Gastroesophageal sphincter (tissue), 4 donors: ENCODE results near the gene CORO2B. TPM values are rescaled to one million over a fixed set of nuclear protein-coding genes. Genes with fewer than 3 reads are reported as not detected.
A peak's percentile ranks its signal among the peaks of the same experiment; 100 is the strongest.

Source experiments
- ATAC-seq: fragments of 150-250 bp; one replicate; pipeline ENCODE4 v1.9.1; 2016; ENCODE audit warnings: mild to moderate bottlenecking, moderate library complexity
- H3K27ac ChIP-seq, 4 donors: fragments of 200-600 bp; sonication (generic) in 3 of 4; 1 replicate in 3 of 4; 2 replicates in 1 of 4; pipeline ENCODE4 v1.5.1; 2016 to 2019
- H3K27me3 ChIP-seq: fragments of 200-600 bp; sonication (generic); one replicate; pipeline ENCODE4 v1.5.1; 2019
- H3K36me3 ChIP-seq, 2 donors: fragments of 200-600 bp; sonication (generic); one replicate each; pipeline ENCODE4 v1.5.1; 2019; ENCODE audit warnings: control low read depth in 1 of 2
- H3K4me1 ChIP-seq, 3 donors: fragments of 200-600 bp; sonication (generic); 1 replicate in 2 of 3; 2 replicates in 1 of 3; pipeline ENCODE4 v1.5.1; 2016 to 2019; ENCODE audit warnings: control low read depth in 2 of 3
- H3K4me3 ChIP-seq, 2 donors: fragments of 200-600 bp; sonication (generic); one replicate each; pipeline ENCODE4 v1.5.1; 2019; ENCODE audit warnings: mild to moderate bottlenecking in 1 of 2, moderate library complexity in 1 of 2
- H3K9me3 ChIP-seq, 3 donors: fragments of 200-600 bp; sonication (generic); one replicate each; pipeline ENCODE4 v1.5.1; 2017 to 2019; ENCODE audit warnings: control low read depth in 2 of 3
- CTCF ChIP-seq, 4 experiments: fragments of 200-600 bp in 2 of 4; fragments of 450-650 bp in 2 of 4; sonication (generic) in 1 of 4; IDR thresholded peaks; one replicate each; pipeline ENCODE4 v1.5.1; 2017 to 2019; ENCODE audit warnings: antibody characterized with exemption in 4 of 4, mild to moderate bottlenecking in 2 of 4, moderate library complexity in 2 of 4
- EP300 ChIP-seq: sonication (generic); formaldehyde crosslinking; IDR thresholded peaks from one replicate; pipeline ENCODE4 v1.6.1; 2017; ENCODE audit warnings: antibody characterized with exemption, mild to moderate bottlenecking
- POLR2A ChIP-seq, 2 donors: fragments of 450-650 bp; IDR thresholded peaks; one replicate each; pipeline ENCODE4 v1.6.1; 2017; ENCODE audit warnings: antibody characterized with exemption in 2 of 2, mild to moderate bottlenecking in 2 of 2, moderate library complexity in 1 of 2
- POLR2AphosphoS5 ChIP-seq: sonication (generic); formaldehyde crosslinking; IDR thresholded peaks from one replicate; pipeline ENCODE4 v1.6.1; 2017; ENCODE audit warnings: antibody characterized with exemption
- WGBS, 2 donors: methylation state at CpG; one replicate each; pipeline ENCODE4 v1.1.5; 2018; ENCODE audit warnings: low coverage in 1 of 2; 5-methylcytosine and 5-hydroxymethylcytosine counted together
- total RNA-seq, 4 donors: library from RNA; depleted of rRNA; stranded (reverse); fragments of >200 nt; gene quantifications; one replicate each; pipeline ENCODE4 v1.1.0, GENCODE V29; 2016

Gene CORO2B
- total RNA-seq, 4 donors from 2014 or later, result 3.2 to 9.1 (median 6.6) TPM

- ATAC-seq, result no peak
- 43 to 51% methylated on average over 5 to 25 of the region's 30 CpGs for WGBS, 2 donors
Observed at GRCh38 chr15:68558318-68559305, 20.2 kb upstream of the CORO2B start.

GRCh38 chr15:68559345-68560310, 19.2 kb upstream of the CORO2B start:
- TF ChIP-seq POLR2A (IDR thresholded peaks at IDR 0.05), result no peak
- TF ChIP-seq CTCF (IDR thresholded peaks at IDR 0.05), result peak; percentile 93 to 98 (median 96)
- peak; percentile 91 for ATAC-seq
- Histone ChIP-seq H3K36me3 (no peaks in the 10 kb centered on the region), H3K4me1 (peaks cover 0 to 17% (median 9%) of the 10 kb centered on the region in 3 donors), H3K27me3 (peaks cover 62% of the 10 kb centered on the region), H3K9me3 (no peaks in the 10 kb centered on the region), H3K4me3 (peak overlapping the region; percentile 7 to 47), H3K27ac (peak overlapping the region in 1 of 4 donors; percentile 47)
- 2 to 3% methylated on average over 12 to 15 of the region's 54 CpGs for WGBS, 2 donors

More at GRCh38 chr15:68558318-68559305, 20.2 kb upstream of the CORO2B start:
- Histone ChIP-seq H3K4me1 (peaks cover 0 to 17% (median 9%) of the 10 kb centered on the region in 3 donors), H3K27ac (no peak overlapping the region), H3K36me3 (no peaks in the 10 kb centered on the region), H3K9me3 (no peaks in the 10 kb centered on the region), H3K4me3 (peak overlapping the region in 1 of 2 donors; percentile 47), H3K27me3 (peaks cover 72% of the 10 kb centered on the region)
- TF ChIP-seq POLR2AphosphoS5 (no peak), POLR2A (IDR thresholded peaks at IDR 0.05) (no peak), CTCF (IDR thresholded peaks at IDR 0.05) (no peak), EP300 (no peak)

- Histone ChIP-seq H3K36me3 (no peaks in the 10 kb centered on the region), H3K27me3 (peaks cover 52% of the 10 kb centered on the region), H3K9me3 (no peaks in the 10 kb centered on the region), H3K4me1 (peaks cover 0 to 17% (median 9%) of the 10 kb centered on the region in 3 donors), H3K4me3 (no peak overlapping the region), H3K27ac (no peak overlapping the region)
- no peak for TF ChIP-seq POLR2AphosphoS5
- no peak for TF ChIP-seq CTCF (IDR thresholded peaks at IDR 0.05)
- TF ChIP-seq POLR2A (IDR thresholded peaks at IDR 0.05), result no peak
- TF ChIP-seq EP300, result no peak
- ATAC-seq, result no peak
- 81% methylated on average over 3 of the region's 13 CpGs; no CpG with 5 or more reads in 1 of the 2 donors for WGBS, 2 donors
Observed at GRCh38 chr15:68560501-68561113, 18.2 kb upstream of the CORO2B start.

GRCh38 chr15:68561171-68561900, 17.5 kb upstream of the CORO2B start:
- WGBS, 2 donors, result 90 to 100% methylated on average over 4 to 5 of the region's 15 CpGs
- peaks cover 52% of the 10 kb centered on the region for H3K27me3 ChIP-seq
- no peak overlapping the region for H3K27ac ChIP-seq
- no peak overlapping the region for H3K4me3 ChIP-seq
- H3K4me1 ChIP-seq, result peaks cover 0 to 17% (median 9%) of the 10 kb centered on the region in 3 donors
- H3K36me3 ChIP-seq, result no peaks in the 10 kb centered on the region
- H3K9me3 ChIP-seq, result no peaks in the 10 kb centered on the region
- no peak for ATAC-seq
- TF ChIP-seq CTCF (IDR thresholded peaks at IDR 0.05) (no peak), POLR2A (IDR thresholded peaks at IDR 0.05) (no peak), POLR2AphosphoS5 (no peak), EP300 (no peak)
